Rectal smooth muscle tissue (tissue), 1 donor: ENCODE measurements around the gene PBX1.

Experiments used
- H3K27ac ChIP-seq: one replicate; pipeline ENCODE4 v1.7.0; 2013; ENCODE audit warnings: low read depth, low read length, inconsistent platforms
- H3K27me3 ChIP-seq: one replicate; pipeline ENCODE4 v1.7.0; 2013; ENCODE audit warnings: low read length; ENCODE audit not compliant: control insufficient read depth, insufficient read depth
- H3K36me3 ChIP-seq: one replicate; pipeline ENCODE4 v1.7.0; 2013; ENCODE audit warnings: low read length; ENCODE audit not compliant: control insufficient read depth, insufficient read depth
- H3K4me1 ChIP-seq: one replicate; pipeline ENCODE4 v1.7.0; 2013; ENCODE audit warnings: low read length; ENCODE audit not compliant: control insufficient read depth, insufficient read depth
- H3K4me3 ChIP-seq: one replicate; pipeline ENCODE4 v1.7.0; 2013; ENCODE audit warnings: low read length
- H3K9ac ChIP-seq: one replicate; pipeline ENCODE4 v1.7.0; 2013; ENCODE audit warnings: low read length

Gene PBX1

GRCh38 chr1:164630626-164631396, 71.8 kb downstream of the PBX1 start:
- Histone ChIP-seq H3K4me3 (no peak overlapping the region), H3K9ac (no peak overlapping the region), H3K4me1 (peaks cover 20% of the 10 kb centered on the region), H3K27ac (no peak overlapping the region), H3K27me3 (no peaks in the 10 kb centered on the region), H3K36me3 (no peaks in the 10 kb centered on the region)

GRCh38 chr1:164631751-164632150, 72.8 kb downstream of the PBX1 start:
- Histone ChIP-seq H3K27me3 (no peaks in the 10 kb centered on the region), H3K4me3 (no peak overlapping the region), H3K36me3 (no peaks in the 10 kb centered on the region), H3K4me1 (peaks cover 23% of the 10 kb centered on the region), H3K27ac (no peak overlapping the region), H3K9ac (no peak overlapping the region)

- Histone ChIP-seq H3K27ac (no peak overlapping the region), H3K4me3 (no peak overlapping the region), H3K4me1 (peaks cover 40% of the 10 kb centered on the region), H3K9ac (no peak overlapping the region), H3K36me3 (no peaks in the 10 kb centered on the region), H3K27me3 (no peaks in the 10 kb centered on the region)
Measured at GRCh38 chr1:164633997-164634396, 75.0 kb downstream of the PBX1 start.

GRCh38 chr1:164635059-164635802, 76.2 kb downstream of the PBX1 start:
- no peak overlapping the region for H3K27ac ChIP-seq
- H3K36me3 ChIP-seq = no peaks in the 10 kb centered on the region
- H3K4me1 ChIP-seq = peaks cover 38% of the 10 kb centered on the region
- H3K9ac ChIP-seq = no peak overlapping the region
- H3K27me3 ChIP-seq = no peaks in the 10 kb centered on the region
- H3K4me3 ChIP-seq = no peak overlapping the region

- Histone ChIP-seq H3K9ac (no peak overlapping the region), H3K27ac (peak overlapping the region; percentile 10), H3K4me1 (peaks cover 38% of the 10 kb centered on the region), H3K27me3 (no peaks in the 10 kb centered on the region), H3K4me3 (no peak overlapping the region), H3K36me3 (no peaks in the 10 kb centered on the region)
Measured at GRCh38 chr1:164635803-164636731, 77.1 kb downstream of the PBX1 start.

- H3K27ac ChIP-seq = peak overlapping the region; percentile 41
- no peaks in the 10 kb centered on the region for H3K27me3 ChIP-seq
- H3K9ac ChIP-seq = no peak overlapping the region
- no peak overlapping the region for H3K4me3 ChIP-seq
- H3K36me3 ChIP-seq = no peaks in the 10 kb centered on the region
- peaks cover 43% of the 10 kb centered on the region for H3K4me1 ChIP-seq
Measured at GRCh38 chr1:164636757-164637156, 77.8 kb downstream of the PBX1 start.

GRCh38 chr1:164637461-164638375, 78.7 kb downstream of the PBX1 start:
- Histone ChIP-seq H3K4me1 (peaks cover 37% of the 10 kb centered on the region), H3K27ac (peak overlapping the region; percentile 54), H3K9ac (no peak overlapping the region), H3K27me3 (no peaks in the 10 kb centered on the region), H3K4me3 (no peak overlapping the region), H3K36me3 (no peaks in the 10 kb centered on the region)

- no peaks in the 10 kb centered on the region for H3K36me3 ChIP-seq
- H3K4me3 ChIP-seq = no peak overlapping the region
- H3K27ac ChIP-seq = peak overlapping the region; percentile 54
- peaks cover 37% of the 10 kb centered on the region for H3K4me1 ChIP-seq
- H3K9ac ChIP-seq = no peak overlapping the region
- H3K27me3 ChIP-seq = no peaks in the 10 kb centered on the region
Measured at GRCh38 chr1:164638492-164639202, 79.7 kb downstream of the PBX1 start.

- H3K9ac ChIP-seq = no peak overlapping the region
- peaks cover 38% of the 10 kb centered on the region for H3K4me1 ChIP-seq
- H3K27me3 ChIP-seq = no peaks in the 10 kb centered on the region
Measured at GRCh38 chr1:164640686-164641352, 81.8 kb downstream of the PBX1 start.

GRCh38 chr1:164641353-164641730, 82.4 kb downstream of the PBX1 start:
- peak overlapping the region; percentile 7 for H3K27ac ChIP-seq
- peaks cover 36% of the 10 kb centered on the region for H3K4me1 ChIP-seq
- H3K36me3 ChIP-seq = no peaks in the 10 kb centered on the region
- H3K27me3 ChIP-seq = no peaks in the 10 kb centered on the region
- no peak overlapping the region for H3K4me3 ChIP-seq
- H3K9ac ChIP-seq = no peak overlapping the region

More at GRCh38 chr1:164640686-164641352, 81.8 kb downstream of the PBX1 start:
- H3K4me3 ChIP-seq = no peak overlapping the region
- H3K36me3 ChIP-seq = no peaks in the 10 kb centered on the region
- peak overlapping the region; percentile 7 for H3K27ac ChIP-seq

- no peaks in the 10 kb centered on the region for H3K36me3 ChIP-seq
- H3K27me3 ChIP-seq = no peaks in the 10 kb centered on the region
- H3K9ac ChIP-seq = no peak overlapping the region
- no peak overlapping the region for H3K4me3 ChIP-seq
- no peak overlapping the region for H3K27ac ChIP-seq
- H3K4me1 ChIP-seq = peaks cover 34% of the 10 kb centered on the region
Measured at GRCh38 chr1:164643018-164643417, 84.0 kb downstream of the PBX1 start.
